ENCODE data around the gene DCLRE1A.
"Not testable (repeated sequence)": the region's sequence is repeated elsewhere in the genome, so short reads cannot be mapped to it uniquely, and the experiment has no call there.

- not testable (repeated sequence) for TF ChIP-seq CTCF, EP300, POLR2AphosphoS5, POLR2A (IDR thresholded peaks at IDR 0.05)
These were observed 25.3 kb downstream of the DCLRE1A start for GRCh38 chr10:113828567-113828966.

All from gastroesophageal sphincter (tissue), 3 donors.